Measurements from ENCODE around the gene CERS6.

GRCh38 chr2:168436840-168437239 is 19.2 kb upstream of the CERS6 start:
- TF ChIP-seq, protein P1, sequence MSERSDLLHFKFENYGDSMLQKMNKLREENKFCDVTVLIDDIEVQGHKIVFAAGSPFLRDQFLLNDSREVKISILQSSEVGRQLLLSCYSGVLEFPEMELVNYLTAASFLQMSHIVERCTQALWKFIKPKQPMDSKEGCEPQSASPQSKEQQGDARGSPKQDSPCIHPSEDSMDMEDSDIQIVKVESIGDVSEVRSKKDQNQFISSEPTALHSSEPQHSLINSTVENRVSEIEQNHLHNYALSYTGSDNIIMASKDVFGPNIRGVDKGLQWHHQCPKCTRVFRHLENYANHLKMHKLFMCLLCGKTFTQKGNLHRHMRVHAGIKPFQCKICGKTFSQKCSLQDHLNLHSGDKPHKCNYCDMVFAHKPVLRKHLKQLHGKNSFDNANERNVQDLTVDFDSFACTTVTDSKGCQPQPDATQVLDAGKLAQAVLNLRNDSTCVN (tag by site-specific recombination; optimal IDR thresholded peaks at IDR 0.05), result no peak
- TF ChIP-seq ZBTB7A (tag by site-specific recombination; IDR thresholded peaks at IDR 0.05; ENCODE audit: low read depth), result no peak
